Measurements from ENCODE around the gene TRPT1.

TRPT1 gene

GRCh38 chr11:64185693-64186491 lies 40.1 kb downstream of the TRPT1 start, which contains the start of gene STIP1:
Gene STIP1 (plus strand): TSS chr11:64186171. CDS start chr11:64186262, 91 bp downstream.
- Histone ChIP-seq H3K9me3 (ENCODE audit: insufficient read depth, low read length) (no peaks in the 10 kb centered on the region), H3K4me3 (ENCODE audit: insufficient read length, low read depth) (peak within 1 kb of the TSS; percentile 84), H3K4me1 (ENCODE audit: insufficient read depth, insufficient read length) (peaks cover 12% of the 10 kb centered on the region), H3K27me3 (ENCODE audit: insufficient read depth, insufficient read length) (no peaks in the 10 kb centered on the region), H3K36me3 (ENCODE audit: insufficient read depth, insufficient read length, low read length) (peaks cover 25% of the 10 kb centered on the region), H3K9ac (ENCODE audit: insufficient read length, low read depth) (peak within 1 kb of the TSS; percentile 99)
- TF ChIP-seq YY1 (IDR thresholded peaks at IDR 0.05; ENCODE audit: insufficient read depth, insufficient read length): no peak
- TF ChIP-seq SUZ12 (IDR thresholded peaks at IDR 0.05; ENCODE audit: extremely low read depth, insufficient read depth, insufficient read length): no peak
- no peak for TF ChIP-seq ZNF274 (IDR thresholded peaks at IDR 0.05; ENCODE audit: low read depth, low read length)
- DNase-seq (ENCODE audit: low read depth, low spot score): peak; percentile 100

- no peaks in the 10 kb centered on the region for H3K9me3 ChIP-seq (ENCODE audit: insufficient read depth, low read length)
- DNase-seq (ENCODE audit: low read depth, low spot score): no peak
- H3K36me3 ChIP-seq (ENCODE audit: insufficient read depth, insufficient read length, low read length): peaks cover 24% of the 10 kb centered on the region
- H3K4me1 ChIP-seq (ENCODE audit: insufficient read depth, insufficient read length): peaks cover 12% of the 10 kb centered on the region
- no peaks in the 10 kb centered on the region for H3K27me3 ChIP-seq (ENCODE audit: insufficient read depth, insufficient read length)
- peak overlapping the region; percentile 84 for H3K4me3 ChIP-seq (ENCODE audit: insufficient read length, low read depth)
- H3K9ac ChIP-seq (ENCODE audit: insufficient read length, low read depth): peak overlapping the region; percentile 99
- TF ChIP-seq YY1 (IDR thresholded peaks at IDR 0.05; ENCODE audit: insufficient read depth, insufficient read length) (no peak), SUZ12 (IDR thresholded peaks at IDR 0.05; ENCODE audit: extremely low read depth, insufficient read depth, insufficient read length) (no peak), ZNF274 (IDR thresholded peaks at IDR 0.05; ENCODE audit: low read depth, low read length) (no peak)
Measured at GRCh38 chr11:64185175-64185692, 40.8 kb downstream of the TRPT1 start.

DNA sequence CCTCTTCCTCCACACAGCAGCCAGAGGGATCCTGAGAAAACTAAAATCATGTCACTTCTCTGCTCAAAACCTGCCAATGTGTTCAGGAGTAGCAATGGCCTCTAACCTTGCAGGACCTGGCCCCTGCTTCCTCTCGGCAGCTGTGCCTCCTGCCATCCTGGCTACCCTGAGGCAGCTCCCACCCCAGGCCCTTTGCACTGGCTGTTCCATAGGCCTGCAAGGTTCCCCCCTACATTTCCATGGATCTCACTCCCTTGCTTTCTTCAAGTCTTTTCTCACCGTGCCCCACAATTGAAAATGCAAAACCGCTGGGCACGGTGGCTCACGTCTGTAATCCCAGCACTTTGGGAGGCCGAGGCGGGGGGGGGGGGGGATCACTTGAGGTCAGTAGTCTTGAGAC lies 42.1 kb downstream of the TRPT1 start:
- TF ChIP-seq SUZ12 (IDR thresholded peaks at IDR 0.05; ENCODE audit: extremely low read depth, insufficient read depth, insufficient read length) (no peak), YY1 (IDR thresholded peaks at IDR 0.05; ENCODE audit: insufficient read depth, insufficient read length) (no peak), ZNF274 (IDR thresholded peaks at IDR 0.05; ENCODE audit: low read depth, low read length) (no peak)
- Histone ChIP-seq H3K9me3 (ENCODE audit: insufficient read depth, low read length) (peaks cover 12% of the 10 kb centered on the region; the same call in 1 of the 2 replicates), H3K4me3 (ENCODE audit: insufficient read length, low read depth) (peak overlapping the region; percentile 10), H3K27me3 (ENCODE audit: insufficient read depth, insufficient read length) (no peaks in the 10 kb centered on the region), H3K4me1 (ENCODE audit: insufficient read depth, insufficient read length) (peaks cover 12% of the 10 kb centered on the region), H3K36me3 (ENCODE audit: insufficient read depth, insufficient read length, low read length) (peaks cover 25% of the 10 kb centered on the region), H3K9ac (ENCODE audit: insufficient read length, low read depth) (peak overlapping the region; percentile 44)
- no peak for DNase-seq (ENCODE audit: low read depth, low spot score)

DNA sequence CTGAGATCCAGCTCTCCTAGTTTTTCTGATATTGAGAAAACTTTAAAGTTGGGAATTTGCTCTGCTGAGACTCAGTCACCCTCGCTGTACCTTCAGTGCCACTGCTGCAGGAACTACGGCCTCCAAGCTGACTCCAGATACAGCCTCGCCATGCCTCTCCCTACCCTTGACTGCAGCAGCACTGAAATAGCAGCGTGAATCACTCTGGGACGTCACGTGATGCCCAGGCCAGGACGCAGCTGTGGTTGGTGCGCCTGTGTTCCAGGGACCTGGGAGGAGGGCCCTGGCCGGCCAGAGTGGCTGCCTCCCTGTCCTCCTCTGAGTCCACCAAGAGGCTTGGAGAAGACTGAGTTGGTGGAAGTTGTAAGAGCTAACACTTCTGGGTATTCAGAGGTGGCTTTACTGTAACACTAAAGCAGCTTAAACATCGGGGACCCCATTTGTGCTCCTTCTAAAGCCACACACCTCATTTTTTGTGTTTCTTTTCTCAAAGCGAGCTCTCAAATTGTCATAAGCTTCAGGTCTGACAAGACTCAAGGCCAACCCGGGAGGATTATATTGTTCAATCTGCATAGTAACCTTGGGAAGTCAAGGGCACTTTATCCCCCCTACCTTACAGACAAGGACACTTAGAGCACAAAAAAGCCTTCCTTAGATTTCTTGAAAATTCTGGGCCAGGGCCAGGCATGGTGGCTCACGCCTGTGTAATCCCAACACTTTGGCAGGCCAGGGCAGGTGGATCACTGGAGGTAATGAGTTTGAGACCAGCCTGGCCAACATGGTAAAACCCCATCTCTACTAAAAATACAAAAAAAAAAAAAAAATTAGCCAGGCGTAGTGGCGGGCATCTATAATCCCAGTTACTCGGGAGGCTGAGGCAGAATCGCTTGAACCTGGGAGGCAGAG lies 44.2 kb downstream of the TRPT1 start:
- Histone ChIP-seq H3K36me3 (ENCODE audit: insufficient read depth, insufficient read length, low read length) (peaks cover 19% of the 10 kb centered on the region), H3K4me1 (ENCODE audit: insufficient read depth, insufficient read length) (peaks cover 12% of the 10 kb centered on the region), H3K9ac (ENCODE audit: insufficient read length, low read depth) (peak overlapping the region; percentile 1), H3K9me3 (ENCODE audit: insufficient read depth, low read length) (peaks cover 13% of the 10 kb centered on the region; the same call in 1 of the 2 replicates), H3K27me3 (ENCODE audit: insufficient read depth, insufficient read length) (no peaks in the 10 kb centered on the region), H3K4me3 (ENCODE audit: insufficient read length, low read depth) (no peak overlapping the region)
- no peak for TF ChIP-seq ZNF274 (IDR thresholded peaks at IDR 0.05; ENCODE audit: low read depth, low read length)
- no peak for TF ChIP-seq YY1 (IDR thresholded peaks at IDR 0.05; ENCODE audit: insufficient read depth, insufficient read length)
- TF ChIP-seq SUZ12 (IDR thresholded peaks at IDR 0.05; ENCODE audit: extremely low read depth, insufficient read depth, insufficient read length): no peak
- no peak for DNase-seq (ENCODE audit: low read depth, low spot score)

GRCh38 chr11:64180891-64181290 lies 45.1 kb downstream of the TRPT1 start:
- H3K4me1 ChIP-seq (ENCODE audit: insufficient read depth, insufficient read length): peaks cover 12% of the 10 kb centered on the region
- H3K4me3 ChIP-seq (ENCODE audit: insufficient read length, low read depth): no peak overlapping the region
- H3K9ac ChIP-seq (ENCODE audit: insufficient read length, low read depth): no peak overlapping the region
- TF ChIP-seq SUZ12 (IDR thresholded peaks at IDR 0.05; ENCODE audit: extremely low read depth, insufficient read depth, insufficient read length): no peak
- no peak for TF ChIP-seq YY1 (IDR thresholded peaks at IDR 0.05; ENCODE audit: insufficient read depth, insufficient read length)
- TF ChIP-seq ZNF274 (IDR thresholded peaks at IDR 0.05; ENCODE audit: low read depth, low read length): no peak
- no peaks in the 10 kb centered on the region for H3K27me3 ChIP-seq (ENCODE audit: insufficient read depth, insufficient read length)
- H3K9me3 ChIP-seq (ENCODE audit: insufficient read depth, low read length): peaks cover 13% of the 10 kb centered on the region; the same call in 1 of the 2 replicates
- no peak for DNase-seq (ENCODE audit: low read depth, low spot score)
- peaks cover 19% of the 10 kb centered on the region for H3K36me3 ChIP-seq (ENCODE audit: insufficient read depth, insufficient read length, low read length)

DNA sequence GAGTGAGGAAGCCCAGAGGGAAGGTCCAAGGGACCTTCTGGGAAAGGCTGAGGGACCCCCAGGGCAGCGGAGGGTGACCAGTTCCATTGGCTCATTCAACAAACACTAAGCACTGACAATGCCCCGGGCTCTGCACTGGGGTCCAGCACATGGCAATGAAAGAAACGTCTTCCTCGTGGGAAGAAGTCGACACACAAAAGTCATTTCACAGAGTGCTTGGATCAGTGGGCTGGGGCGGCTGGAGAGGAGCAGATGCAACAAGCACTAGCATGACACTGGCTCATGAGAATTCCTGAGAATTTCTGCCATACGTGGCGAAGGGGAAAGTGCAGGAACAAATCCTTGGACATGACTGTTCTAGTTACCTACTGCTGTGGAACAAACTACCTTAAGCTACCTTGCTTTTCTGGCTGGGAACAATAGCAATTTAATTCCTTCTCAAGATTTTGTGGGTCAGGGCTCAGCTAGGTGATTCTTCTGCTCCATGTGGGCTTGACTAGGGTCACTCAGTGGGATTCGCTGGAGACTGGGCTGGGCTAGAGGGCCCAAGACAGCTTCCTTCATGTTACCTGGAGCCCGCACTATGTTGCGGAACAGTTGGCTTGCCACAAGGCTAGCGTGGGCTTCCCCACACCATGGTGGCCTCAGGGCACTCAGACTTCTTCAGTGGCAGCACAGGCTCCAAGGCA lies 46.9 kb downstream of the TRPT1 start:
- no peak for DNase-seq (ENCODE audit: low read depth, low spot score)
- H3K36me3 ChIP-seq (ENCODE audit: insufficient read depth, insufficient read length, low read length): peaks cover 19% of the 10 kb centered on the region
- no peak for TF ChIP-seq SUZ12 (IDR thresholded peaks at IDR 0.05; ENCODE audit: extremely low read depth, insufficient read depth, insufficient read length)
- no peak for TF ChIP-seq YY1 (IDR thresholded peaks at IDR 0.05; ENCODE audit: insufficient read depth, insufficient read length)
- TF ChIP-seq ZNF274 (IDR thresholded peaks at IDR 0.05; ENCODE audit: low read depth, low read length): no peak

More for the DNA sequence above, 46.9 kb downstream of the TRPT1 start:
- Histone ChIP-seq H3K4me3 (ENCODE audit: insufficient read length, low read depth) (no peak overlapping the region), H3K27me3 (ENCODE audit: insufficient read depth, insufficient read length) (no peaks in the 10 kb centered on the region), H3K9ac (ENCODE audit: insufficient read length, low read depth) (no peak overlapping the region), H3K4me1 (ENCODE audit: insufficient read depth, insufficient read length) (peaks cover 12% of the 10 kb centered on the region), H3K9me3 (ENCODE audit: insufficient read depth, low read length) (peaks cover 21% of the 10 kb centered on the region; the same call in 1 of the 2 replicates)

Data from NT2/D1 (cell line).